ENCODE results near the gene DOCK1.

DOCK1 gene

DNA sequence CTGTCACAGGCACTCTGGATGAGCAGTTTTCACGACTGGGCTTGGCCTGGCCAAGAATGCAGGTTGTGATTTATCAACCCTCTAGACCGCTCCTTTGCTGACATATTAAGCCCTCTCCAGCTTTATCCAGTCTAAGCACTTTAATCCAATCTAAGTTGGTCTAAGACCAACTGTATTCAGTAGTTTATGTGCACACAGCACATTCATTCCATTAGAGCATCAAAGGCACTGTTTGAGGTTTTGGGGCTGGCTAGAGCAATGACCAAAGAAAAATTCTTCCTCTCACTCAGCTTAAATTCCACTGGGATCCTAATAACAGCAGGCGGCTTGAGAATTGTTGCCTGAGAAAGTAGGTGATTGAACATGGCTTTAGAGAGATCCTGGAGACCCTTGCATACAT, 467.1 kb downstream of the DOCK1 start:
- H2AFZ ChIP-seq (ENCODE audit: low read depth, low read length) = no peak overlapping the region
- no peaks in the 10 kb centered on the region for H3K36me3 ChIP-seq (ENCODE audit: insufficient read depth, low read length)
- H3K9ac ChIP-seq (ENCODE audit: low read depth, low read length) = no peak overlapping the region
- no peak overlapping the region for H3K4me2 ChIP-seq (ENCODE audit: insufficient read depth, low read length)
- no peak overlapping the region for H3K27ac ChIP-seq (ENCODE audit: low read length)
- no peak for ATAC-seq (ENCODE audit: insufficient read depth, low read depth)
- no peaks in the 10 kb centered on the region for H4K20me1 ChIP-seq (ENCODE audit: insufficient read depth, low read length)
- H3K79me2 ChIP-seq (ENCODE audit: insufficient read depth, low read length) = no peaks in the 10 kb centered on the region
- TF ChIP-seq EZH2 (IDR thresholded peaks at IDR 0.05; ENCODE audit: borderline replicate concordance, low read depth, low read length, severe bottlenecking) = no peak
- TF ChIP-seq, protein P1, sequence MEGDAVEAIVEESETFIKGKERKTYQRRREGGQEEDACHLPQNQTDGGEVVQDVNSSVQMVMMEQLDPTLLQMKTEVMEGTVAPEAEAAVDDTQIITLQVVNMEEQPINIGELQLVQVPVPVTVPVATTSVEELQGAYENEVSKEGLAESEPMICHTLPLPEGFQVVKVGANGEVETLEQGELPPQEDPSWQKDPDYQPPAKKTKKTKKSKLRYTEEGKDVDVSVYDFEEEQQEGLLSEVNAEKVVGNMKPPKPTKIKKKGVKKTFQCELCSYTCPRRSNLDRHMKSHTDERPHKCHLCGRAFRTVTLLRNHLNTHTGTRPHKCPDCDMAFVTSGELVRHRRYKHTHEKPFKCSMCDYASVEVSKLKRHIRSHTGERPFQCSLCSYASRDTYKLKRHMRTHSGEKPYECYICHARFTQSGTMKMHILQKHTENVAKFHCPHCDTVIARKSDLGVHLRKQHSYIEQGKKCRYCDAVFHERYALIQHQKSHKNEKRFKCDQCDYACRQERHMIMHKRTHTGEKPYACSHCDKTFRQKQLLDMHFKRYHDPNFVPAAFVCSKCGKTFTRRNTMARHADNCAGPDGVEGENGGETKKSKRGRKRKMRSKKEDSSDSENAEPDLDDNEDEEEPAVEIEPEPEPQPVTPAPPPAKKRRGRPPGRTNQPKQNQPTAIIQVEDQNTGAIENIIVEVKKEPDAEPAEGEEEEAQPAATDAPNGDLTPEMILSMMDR (IDR thresholded peaks at IDR 0.05; ENCODE audit: borderline replicate concordance, extremely low read depth, low read length, poor library complexity, severe bottlenecking) = no peak
- no peak for DNase-seq
- H3K27me3 ChIP-seq (ENCODE audit: insufficient read depth, low read length, poor library complexity) = peaks cover 21% of the 10 kb centered on the region
- H3K4me3 ChIP-seq (ENCODE audit: low read depth in 1 of 2, low read length in 2 of 2) = no peak overlapping the region
- H3K9me3 ChIP-seq (ENCODE audit: insufficient read depth, low read length, severe bottlenecking) = no peaks in the 10 kb centered on the region
- no peaks in the 10 kb centered on the region for H3K4me1 ChIP-seq (ENCODE audit: insufficient read depth, low read length)

- H3K9ac ChIP-seq (ENCODE audit: low read depth, low read length) = no peak overlapping the region
- ATAC-seq (ENCODE audit: insufficient read depth, low read depth) (no peak), DNase-seq (no peak)
- no peaks in the 10 kb centered on the region for H4K20me1 ChIP-seq (ENCODE audit: insufficient read depth, low read length)
- no peak overlapping the region for H2AFZ ChIP-seq (ENCODE audit: low read depth, low read length)
- H3K79me2 ChIP-seq (ENCODE audit: insufficient read depth, low read length) = no peaks in the 10 kb centered on the region
- no peaks in the 10 kb centered on the region for H3K4me1 ChIP-seq (ENCODE audit: insufficient read depth, low read length)
- no peak for TF ChIP-seq EZH2 (IDR thresholded peaks at IDR 0.05; ENCODE audit: borderline replicate concordance, low read depth, low read length, severe bottlenecking)
- TF ChIP-seq, protein P1 (IDR thresholded peaks at IDR 0.05; ENCODE audit: borderline replicate concordance, extremely low read depth, low read length, poor library complexity, severe bottlenecking) = no peak
- H3K4me2 ChIP-seq (ENCODE audit: insufficient read depth, low read length) = no peak overlapping the region
- H3K36me3 ChIP-seq (ENCODE audit: insufficient read depth, low read length) = no peaks in the 10 kb centered on the region
- no peaks in the 10 kb centered on the region for H3K9me3 ChIP-seq (ENCODE audit: insufficient read depth, low read length, severe bottlenecking)
- H3K4me3 ChIP-seq (ENCODE audit: low read depth in 1 of 2, low read length in 2 of 2) = no peak overlapping the region
- no peak overlapping the region for H3K27ac ChIP-seq (ENCODE audit: low read length)
- H3K27me3 ChIP-seq (ENCODE audit: insufficient read depth, low read length, poor library complexity) = peaks cover 21% of the 10 kb centered on the region
These were observed 468.9 kb downstream of the DOCK1 start for GRCh38 chr10:127374074-127374680.

GRCh38 chr10:127374901-127375300, 469.7 kb downstream of the DOCK1 start:
- Histone ChIP-seq H3K9me3 (ENCODE audit: insufficient read depth, low read length, severe bottlenecking) (no peaks in the 10 kb centered on the region), H3K27me3 (ENCODE audit: insufficient read depth, low read length, poor library complexity) (peaks cover 16% of the 10 kb centered on the region), H3K4me3 (ENCODE audit: low read depth in 1 of 2, low read length in 2 of 2) (no peak overlapping the region), H3K4me1 (ENCODE audit: insufficient read depth, low read length) (no peaks in the 10 kb centered on the region), H2AFZ (ENCODE audit: low read depth, low read length) (no peak overlapping the region), H4K20me1 (ENCODE audit: insufficient read depth, low read length) (no peaks in the 10 kb centered on the region), H3K79me2 (ENCODE audit: insufficient read depth, low read length) (no peaks in the 10 kb centered on the region), H3K27ac (ENCODE audit: low read length) (no peak overlapping the region), H3K9ac (ENCODE audit: low read depth, low read length) (no peak overlapping the region), H3K36me3 (ENCODE audit: insufficient read depth, low read length) (no peaks in the 10 kb centered on the region), H3K4me2 (ENCODE audit: insufficient read depth, low read length) (no peak overlapping the region)
- DNase-seq = no peak
- no peak for ATAC-seq (ENCODE audit: insufficient read depth, low read depth)
- TF ChIP-seq EZH2 (IDR thresholded peaks at IDR 0.05; ENCODE audit: borderline replicate concordance, low read depth, low read length, severe bottlenecking) = no peak
- TF ChIP-seq, protein P1 (IDR thresholded peaks at IDR 0.05; ENCODE audit: borderline replicate concordance, extremely low read depth, low read length, poor library complexity, severe bottlenecking) = no peak

All from DND-41 (cell line).